Limb (tissue), 2 donors: ENCODE data around the gene NCL.
"Not testable (repeated sequence)": the region's sequence is repeated elsewhere in the genome, so short reads cannot be mapped to it uniquely, and the experiment has no call there.

ENCODE experiments used
- DNase-seq, 2 donors: peaks; one replicate each; pipeline ENCODE4 v3.0.0-alpha.2; 2016; ENCODE audit errors: extremely low spot score in 2 of 2

The NCL gene

GRCh38 chr2:231430437-231430836 lies 33.8 kb downstream of the NCL start:
- not testable (repeated sequence) for DNase-seq

- no peak for DNase-seq
Measured at GRCh38 chr2:231429901-231430300, 34.4 kb downstream of the NCL start.

- DNase-seq = no peak
Measured at GRCh38 chr2:231429152-231429551, 35.1 kb downstream of the NCL start.

GRCh38 chr2:231427116-231427515 lies 37.2 kb downstream of the NCL start:
- DNase-seq = no peak

GRCh38 chr2:231425811-231426703 lies 38.2 kb downstream of the NCL start:
- no peak for DNase-seq

GRCh38 chr2:231425291-231425810 lies 38.9 kb downstream of the NCL start:
- no peak for DNase-seq

- no peak for DNase-seq
Measured at GRCh38 chr2:231423176-231423575, 41.1 kb downstream of the NCL start.

GRCh38 chr2:231422056-231422455 lies 42.2 kb downstream of the NCL start:
- DNase-seq = no peak

- DNase-seq = no peak
Measured at GRCh38 chr2:231421051-231421580, 43.2 kb downstream of the NCL start.

- no peak for DNase-seq
Measured at GRCh38 chr2:231418820-231419640, 45.3 kb downstream of the NCL start.

- DNase-seq = no peak
Measured at GRCh38 chr2:231415029-231415428, 49.3 kb downstream of the NCL start.

GRCh38 chr2:231413921-231414476 lies 50.3 kb downstream of the NCL start:
- no peak for DNase-seq

GRCh38 chr2:231413456-231413855 lies 50.8 kb downstream of the NCL start:
- DNase-seq = no peak

- no peak for DNase-seq
Measured at GRCh38 chr2:231412618-231412963, 51.7 kb downstream of the NCL start.

GRCh38 chr2:231411831-231412617 lies 52.3 kb downstream of the NCL start:
- DNase-seq = peak; percentile 72 to 89

GRCh38 chr2:231411237-231411636 lies 53.0 kb downstream of the NCL start:
- DNase-seq = no peak

- no peak for DNase-seq
Measured at GRCh38 chr2:231410293-231411004, 53.8 kb downstream of the NCL start.

GRCh38 chr2:231409776-231410175 lies 54.5 kb downstream of the NCL start:
- DNase-seq = no peak

GRCh38 chr2:231408304-231408703 lies 56.0 kb downstream of the NCL start:
- DNase-seq = not testable (repeated sequence)

- not testable (repeated sequence) for DNase-seq
Measured at GRCh38 chr2:231407686-231408085, 56.6 kb downstream of the NCL start.
